Thoracic aorta (tissue), 2 donors: ENCODE data around the gene ELK3. TPM values are rescaled to one million over a fixed set of nuclear protein-coding genes. Genes with fewer than 3 reads are reported as not detected.

Source experiments
- ATAC-seq: fragments of 150-250 bp; one replicate; pipeline ENCODE4 v1.8.0; 2017; ENCODE audit warnings: low read depth; ENCODE audit not compliant: insufficient number of reproducible peaks, low FRiP score
- DNase-seq: peaks from one replicate; pipeline ENCODE4 v3.0.0-alpha.2; 2020; ENCODE audit warnings: low spot score
- H3K27ac ChIP-seq, 2 donors: fragments of 200-600 bp; sonication (generic); 1 replicate in 1 of 2; 2 replicates in 1 of 2; pipeline ENCODE4 v1.5.1; 2016; ENCODE audit warnings: mild to moderate bottlenecking in 2 of 2, moderate library complexity in 2 of 2
- H3K27me3 ChIP-seq: fragments of 200-600 bp; sonication (generic); replicated peaks from 2 replicates; pipeline ENCODE4 v1.6.0; 2016; ENCODE audit warnings: mild to moderate bottlenecking; ENCODE audit not compliant: insufficient read depth
- H3K36me3 ChIP-seq: fragments of 200-600 bp; sonication (generic); one replicate; pipeline ENCODE4 v1.5.1; 2016
- H3K4me1 ChIP-seq, 2 donors: fragments of 200-600 bp; sonication (generic); 1 replicate in 1 of 2; 2 replicates in 1 of 2; pipeline versions ENCODE4 v1.5.1 to v1.6.0; 2016; ENCODE audit warnings: low read depth in 2 of 2, mild to moderate bottlenecking in 1 of 2; ENCODE audit not compliant: control insufficient read depth in 1 of 2
- H3K4me3 ChIP-seq: fragments of 200-600 bp; sonication (generic); 2 replicates; pipeline ENCODE4 v1.5.1; 2016; ENCODE audit warnings: mild to moderate bottlenecking
- H3K9me3 ChIP-seq: fragments of 200-600 bp; sonication (generic); 2 replicates; pipeline ENCODE4 v1.5.1; 2016
- total RNA-seq, 2 donors: library from RNA; depleted of rRNA; stranded (reverse); fragments of >200 nt; gene quantifications; one replicate each; pipeline versions ENCODE4 v1.1.0 to v1.2.3, GENCODE V29; 2016
- TF ChIP-seq, protein P1 (sequence below): fragments of 200-600 bp; sonication (generic); IDR thresholded peaks from one replicate; pipeline ENCODE4 v1.5.1; 2019; ENCODE audit warnings: antibody characterized with exemption

Gene ELK3
- total RNA-seq, 2 donors from 2014 or later, result 19.9 to 40.6 TPM

DNA sequence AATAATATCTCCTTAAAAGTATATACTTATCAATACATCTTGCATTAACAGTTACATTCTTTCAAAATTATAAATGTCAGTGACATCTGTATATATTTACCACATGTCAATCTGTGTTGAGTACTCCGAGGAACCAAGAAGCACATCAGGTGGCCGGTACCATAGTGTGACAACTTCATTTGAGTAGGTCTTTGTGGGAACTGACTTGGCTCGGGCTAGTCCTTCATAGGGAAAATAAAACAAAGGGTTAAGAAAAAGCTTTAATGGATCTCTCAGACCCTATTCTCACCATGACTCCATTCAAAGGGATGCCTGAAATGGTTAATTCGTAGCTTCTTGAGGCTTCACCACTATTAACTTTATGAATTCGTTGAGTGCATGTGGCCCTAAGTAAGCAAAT lies 94.9 kb downstream of the ELK3 start:
- DNase-seq (no peak), ATAC-seq (no peak)
- H3K9me3 ChIP-seq, result no peaks in the 10 kb centered on the region
- no peak overlapping the region for H3K27ac ChIP-seq
- H3K36me3 ChIP-seq, result peaks cover 7% of the 10 kb centered on the region
- TF ChIP-seq, protein P1, sequence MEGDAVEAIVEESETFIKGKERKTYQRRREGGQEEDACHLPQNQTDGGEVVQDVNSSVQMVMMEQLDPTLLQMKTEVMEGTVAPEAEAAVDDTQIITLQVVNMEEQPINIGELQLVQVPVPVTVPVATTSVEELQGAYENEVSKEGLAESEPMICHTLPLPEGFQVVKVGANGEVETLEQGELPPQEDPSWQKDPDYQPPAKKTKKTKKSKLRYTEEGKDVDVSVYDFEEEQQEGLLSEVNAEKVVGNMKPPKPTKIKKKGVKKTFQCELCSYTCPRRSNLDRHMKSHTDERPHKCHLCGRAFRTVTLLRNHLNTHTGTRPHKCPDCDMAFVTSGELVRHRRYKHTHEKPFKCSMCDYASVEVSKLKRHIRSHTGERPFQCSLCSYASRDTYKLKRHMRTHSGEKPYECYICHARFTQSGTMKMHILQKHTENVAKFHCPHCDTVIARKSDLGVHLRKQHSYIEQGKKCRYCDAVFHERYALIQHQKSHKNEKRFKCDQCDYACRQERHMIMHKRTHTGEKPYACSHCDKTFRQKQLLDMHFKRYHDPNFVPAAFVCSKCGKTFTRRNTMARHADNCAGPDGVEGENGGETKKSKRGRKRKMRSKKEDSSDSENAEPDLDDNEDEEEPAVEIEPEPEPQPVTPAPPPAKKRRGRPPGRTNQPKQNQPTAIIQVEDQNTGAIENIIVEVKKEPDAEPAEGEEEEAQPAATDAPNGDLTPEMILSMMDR, result no peak
- H3K4me1 ChIP-seq, result peaks cover 0 to 8% of the 10 kb centered on the region in 2 donors
- no peak overlapping the region for H3K4me3 ChIP-seq
- H3K27me3 ChIP-seq, result no peaks in the 10 kb centered on the region

DNA sequence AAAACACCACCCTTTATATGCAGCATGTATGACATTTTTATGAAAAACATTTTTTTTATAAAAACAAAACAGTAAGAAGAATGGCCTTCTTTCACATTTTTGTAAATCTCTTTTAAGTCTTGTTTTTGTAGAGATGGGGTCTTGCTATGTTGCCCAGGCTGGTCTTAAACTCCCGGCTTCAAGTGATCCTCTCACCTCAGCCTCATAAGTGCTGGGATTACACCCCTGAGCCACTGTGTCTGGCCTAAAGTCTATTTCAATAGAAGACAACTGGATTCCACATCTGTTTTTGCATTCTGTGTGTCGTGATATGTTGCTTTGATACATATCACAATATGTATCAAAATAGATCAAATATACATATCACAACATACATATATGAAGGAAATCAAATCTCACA lies 98.9 kb downstream of the ELK3 start:
- H3K9me3 ChIP-seq, result no peaks in the 10 kb centered on the region

GRCh38 chr12:96294831-96295230 lies 100.7 kb downstream of the ELK3 start:
- H3K36me3 ChIP-seq, result peaks cover 12% of the 10 kb centered on the region

More for the DNA sequence above, 98.9 kb downstream of the ELK3 start:
- ATAC-seq (no peak), DNase-seq (no peak)
- no peaks in the 10 kb centered on the region for H3K27me3 ChIP-seq
- H3K4me3 ChIP-seq, result no peak overlapping the region
- TF ChIP-seq, protein P1, result no peak
- H3K4me1 ChIP-seq, result no peaks in the 10 kb centered on the region
- H3K36me3 ChIP-seq, result peaks cover 7% of the 10 kb centered on the region
- no peak overlapping the region for H3K27ac ChIP-seq

GRCh38 chr12:96295532-96296160 lies 101.5 kb downstream of the ELK3 start:
- Histone ChIP-seq H3K27ac (no peak overlapping the region), H3K9me3 (no peaks in the 10 kb centered on the region), H3K4me1 (no peaks in the 10 kb centered on the region), H3K27me3 (no peaks in the 10 kb centered on the region), H3K4me3 (no peak overlapping the region), H3K36me3 (peaks cover 14% of the 10 kb centered on the region)
- DNase-seq, result no peak
- TF ChIP-seq, protein P1, result no peak
- ATAC-seq, result no peak

More at GRCh38 chr12:96294831-96295230, 100.7 kb downstream of the ELK3 start:
- ATAC-seq (no peak), DNase-seq (no peak)
- no peak overlapping the region for H3K4me3 ChIP-seq
- no peak overlapping the region for H3K27ac ChIP-seq
- H3K4me1 ChIP-seq, result no peaks in the 10 kb centered on the region
- no peaks in the 10 kb centered on the region for H3K27me3 ChIP-seq
- TF ChIP-seq, protein P1, result no peak
- no peaks in the 10 kb centered on the region for H3K9me3 ChIP-seq

DNA sequence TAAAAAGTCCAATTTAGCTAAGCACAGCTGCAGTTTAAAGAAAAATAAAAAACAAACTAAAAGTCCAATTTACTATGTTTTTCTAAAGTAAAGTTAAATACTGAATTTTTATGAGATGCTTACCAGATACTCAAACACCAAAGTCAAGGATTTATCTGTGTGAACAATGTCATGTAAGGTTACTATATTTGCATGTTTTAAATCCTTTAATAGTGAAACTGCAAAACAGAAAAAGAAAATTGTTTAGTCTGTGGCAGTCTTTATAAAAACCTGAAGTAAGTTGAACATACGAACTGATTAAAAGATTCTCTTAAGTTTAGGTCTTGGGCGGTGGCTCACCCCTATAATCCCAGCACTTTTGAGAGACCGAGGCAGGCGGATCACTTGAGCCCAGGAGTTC lies 103.3 kb downstream of the ELK3 start:
- no peak overlapping the region for H3K4me3 ChIP-seq
- H3K36me3 ChIP-seq, result peaks cover 9% of the 10 kb centered on the region
- ATAC-seq (no peak), DNase-seq (no peak)
- no peak overlapping the region for H3K27ac ChIP-seq
- no peaks in the 10 kb centered on the region for H3K9me3 ChIP-seq
- no peaks in the 10 kb centered on the region for H3K27me3 ChIP-seq
- H3K4me1 ChIP-seq, result no peaks in the 10 kb centered on the region
- TF ChIP-seq, protein P1, result no peak
